H9 (cell line): Measurements from ENCODE around the gene NHSL2. TPM values are rescaled to one million over a fixed set of nuclear protein-coding genes. Genes with fewer than 3 reads are reported as not detected.

Experiments
- DNase-seq: peaks from one replicate; pipeline ENCODE4 v3.0.0-alpha.2; 2017
- H2AFZ ChIP-seq: one replicate; pipeline ENCODE4 v1.6.1; 2013; ENCODE audit warnings: mild to moderate bottlenecking, low read length, control low read depth, moderate library complexity
- H2AK5ac ChIP-seq: 2 replicates; pipeline ENCODE4 v1.6.1; 2013; ENCODE audit warnings: low read length, control low read depth, mixed read lengths; ENCODE audit not compliant: insufficient read length
- H2BK120ac ChIP-seq: one replicate; pipeline ENCODE4 v1.6.1; 2013; ENCODE audit warnings: low read depth, mild to moderate bottlenecking, low read length, control low read depth, inconsistent platforms; ENCODE audit not compliant: poor library complexity, severe bottlenecking
- H2BK12ac ChIP-seq: 2 replicates; pipeline ENCODE4 v1.6.1; 2013; ENCODE audit warnings: low read length, control low read depth, mixed read lengths, low read depth; ENCODE audit not compliant: insufficient read length
- H2BK15ac ChIP-seq: 2 replicates; pipeline ENCODE4 v1.6.1; 2013; ENCODE audit warnings: low read depth, low read length, control low read depth
- H2BK20ac ChIP-seq: one replicate; pipeline ENCODE4 v1.6.1; 2013; ENCODE audit warnings: low read depth, mild to moderate bottlenecking, low read length, control low read depth, inconsistent platforms; ENCODE audit not compliant: poor library complexity, severe bottlenecking
- H2BK5ac ChIP-seq: 2 replicates; pipeline ENCODE4 v1.6.1; 2013; ENCODE audit warnings: low read length, control low read depth, mixed read lengths; ENCODE audit not compliant: insufficient read length
- H3K14ac ChIP-seq: 2 replicates; pipeline ENCODE4 v1.6.1; 2013; ENCODE audit warnings: low read length, control low read depth; ENCODE audit not compliant: insufficient read depth
- H3K18ac ChIP-seq: 2 replicates; pipeline ENCODE4 v1.6.1; 2013; ENCODE audit warnings: low read depth, mild to moderate bottlenecking, mixed read lengths, low read length, control low read depth; ENCODE audit not compliant: insufficient read length
- H3K23ac ChIP-seq: 2 replicates; pipeline ENCODE4 v1.6.1; 2013; ENCODE audit warnings: low read length, control low read depth, mixed read lengths, low read depth; ENCODE audit not compliant: insufficient read length
- H3K23me2 ChIP-seq: 2 replicates; pipeline ENCODE4 v1.6.1; 2013; ENCODE audit warnings: low read depth, mild to moderate bottlenecking, mixed read lengths, low read length, control low read depth; ENCODE audit not compliant: insufficient read length, poor library complexity, severe bottlenecking
- H3K27ac ChIP-seq: 2 replicates; pipeline ENCODE4 v1.5.1; 2013; ENCODE audit warnings: low read length, control low read depth, mixed read lengths, low read depth; ENCODE audit not compliant: insufficient read length
- H3K27me3 ChIP-seq: 2 replicates; pipeline ENCODE4 v1.6.1; 2013; ENCODE audit warnings: low read length, control low read depth, inconsistent platforms; ENCODE audit not compliant: insufficient read depth
- H3K4ac ChIP-seq: 2 replicates; pipeline ENCODE4 v1.6.1; 2013; ENCODE audit warnings: low read depth, mild to moderate bottlenecking, control low read depth, inconsistent platforms, low read length, moderate library complexity
- H3K4me1 ChIP-seq: 2 replicates; pipeline ENCODE4 v1.6.1; 2013; ENCODE audit warnings: low read length, control low read depth, inconsistent platforms; ENCODE audit not compliant: insufficient read depth
- H3K4me2 ChIP-seq: 2 replicates; pipeline ENCODE4 v1.6.1; 2013; ENCODE audit warnings: low read length, control low read depth, mixed read lengths; ENCODE audit not compliant: insufficient read length, insufficient read depth
- H3K56ac ChIP-seq: 2 replicates; pipeline ENCODE4 v1.6.1; 2013; ENCODE audit warnings: low read depth, mild to moderate bottlenecking, mixed read lengths, low read length, control low read depth; ENCODE audit not compliant: insufficient read length
- H3K79me1 ChIP-seq: 2 replicates; pipeline ENCODE4 v1.6.1; 2013; ENCODE audit warnings: low read depth, mild to moderate bottlenecking, moderate library complexity, low read length, control low read depth, inconsistent platforms; ENCODE audit not compliant: insufficient read depth, poor library complexity, severe bottlenecking
- H3K79me2 ChIP-seq: 2 replicates; pipeline ENCODE4 v1.6.1; 2013; ENCODE audit warnings: low read length, control low read depth, inconsistent platforms; ENCODE audit not compliant: insufficient read depth
- H3K9ac ChIP-seq: 2 replicates; pipeline ENCODE4 v1.6.1; 2013; ENCODE audit warnings: low read length, control low read depth, mixed read lengths; ENCODE audit not compliant: insufficient read length; ENCODE audit errors: extremely low read depth
- H3K9me3 ChIP-seq: one replicate; pipeline ENCODE4 v1.6.1; 2013; ENCODE audit warnings: low read depth, low read length, inconsistent platforms; ENCODE audit not compliant: control insufficient read depth
- H3T11ph ChIP-seq: one replicate; pipeline ENCODE4 v1.6.1; 2013; ENCODE audit warnings: mild to moderate bottlenecking, low read length, control low read depth, inconsistent platforms
- H4K20me1 ChIP-seq: one replicate; pipeline ENCODE4 v1.6.1; 2013; ENCODE audit not compliant: control insufficient read depth, insufficient read length, insufficient read depth
- H4K5ac ChIP-seq: 2 replicates; pipeline ENCODE4 v1.6.1; 2013; ENCODE audit warnings: low read depth, mild to moderate bottlenecking, mixed read lengths, low read length, control low read depth; ENCODE audit not compliant: insufficient read length
- H4K8ac ChIP-seq: replicated peaks from 2 replicates; pipeline ENCODE4 v1.6.1; 2013; ENCODE audit warnings: low read length, control low read depth, mixed read lengths, low read depth; ENCODE audit not compliant: insufficient read length
- H4K91ac ChIP-seq: 2 replicates; pipeline ENCODE4 v1.6.1; 2013; ENCODE audit warnings: low read depth, mild to moderate bottlenecking, moderate library complexity, mixed read lengths, low read length, control low read depth; ENCODE audit not compliant: insufficient read length
- H3K27ac Mint-ChIP-seq, 3 experiments: 2 replicates in 2 of 3; 3 replicates in 1 of 3; pipeline ENCODE4 v1.8.0; 2020 to 2021; ENCODE audit warnings: mixed read lengths in 3 of 3, mild to moderate bottlenecking in 1 of 3, moderate library complexity in 1 of 3
- H3K27me3 Mint-ChIP-seq: 2 replicates; pipeline ENCODE4 v1.8.0; 2021; ENCODE audit warnings: low read depth, mild to moderate bottlenecking, moderate library complexity, mixed read lengths
- H3K36me3 Mint-ChIP-seq, 3 experiments: 2 replicates in 2 of 3; 3 replicates in 1 of 3; pipeline ENCODE4 v1.8.0; 2020 to 2021; ENCODE audit warnings: low read depth in 3 of 3, mixed read lengths in 3 of 3; ENCODE audit not compliant: insufficient read depth in 1 of 3
- H3K4me1 Mint-ChIP-seq, 2 experiments: 2 replicates each; pipeline ENCODE4 v1.8.0; 2020; ENCODE audit warnings: mixed read lengths in 2 of 2
- H3K4me3 Mint-ChIP-seq, 2 experiments: 2 replicates in 1 of 2; 3 replicates in 1 of 2; pipeline ENCODE4 v1.8.0; 2020 to 2021; ENCODE audit warnings: mild to moderate bottlenecking in 2 of 2, mixed read lengths in 2 of 2, moderate library complexity in 1 of 2
- H3K9me3 Mint-ChIP-seq, 2 experiments: 2 replicates in 1 of 2; 3 replicates in 1 of 2; pipeline ENCODE4 v1.8.0; 2020; ENCODE audit warnings: mild to moderate bottlenecking in 2 of 2, mixed read lengths in 2 of 2, moderate library complexity in 1 of 2
- WGBS: extraction: QIAGEN DNeasy Blood & Tissue Kit; methylation state at CpG from one replicate; pipeline ENCODE4 v1.1.7; 2013; ENCODE audit warnings: missing lambda C conversion rate, low lambda C conversion rate, mixed read lengths; ENCODE audit not compliant: insufficient read length; ENCODE audit errors: extremely low coverage; 5-methylcytosine and 5-hydroxymethylcytosine counted together
- total RNA-seq: library from RNA; stranded (reverse); gene quantifications from 2 replicates; pipeline ENCODE4 v1.2.1, GENCODE V29; 2021
- TF ChIP-seq, protein P1 (sequence below): fragments of 200-600 bp; sonication (generic); conservative IDR thresholded peaks from 3 replicates; pipeline ENCODE4 v1.8.0; 2021; ENCODE audit warnings: antibody characterized with exemption, mild to moderate bottlenecking

The NHSL2 gene
- total RNA-seq, 1 experiment from 2014 or later = 6.4 TPM

DNA sequence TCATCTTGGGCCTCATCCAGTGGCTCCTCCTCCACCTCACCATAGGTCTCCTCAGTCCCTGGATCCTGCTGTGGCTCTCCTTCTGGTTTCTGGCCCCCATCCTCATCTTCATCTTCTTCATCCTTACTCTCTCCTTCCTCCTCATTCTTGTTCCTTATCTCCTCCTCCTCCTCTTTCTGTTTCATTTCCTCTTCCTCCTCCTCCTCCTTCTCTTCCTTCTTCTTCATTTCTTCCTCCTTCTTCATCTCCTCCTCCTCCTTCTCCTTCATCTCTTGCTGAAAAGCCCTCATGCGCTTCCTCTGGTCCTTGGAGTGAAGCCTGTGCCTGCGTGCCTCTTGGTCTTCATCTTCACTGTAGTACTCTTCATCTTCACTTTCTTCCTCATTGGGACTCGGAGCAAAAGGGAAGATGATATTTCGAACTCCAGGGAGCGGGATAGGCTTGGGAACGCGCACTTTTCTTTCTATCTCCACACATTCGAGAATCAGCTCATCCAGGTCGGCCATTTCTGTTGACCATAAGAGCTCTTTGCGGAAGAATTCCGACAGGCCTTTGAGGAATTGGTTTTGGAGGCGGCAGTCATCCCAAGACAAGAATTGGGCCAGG is 219.6 kb downstream of the NHSL2 start:
- H3K27ac ChIP-seq = no peak overlapping the region
- H2BK20ac ChIP-seq = no peak overlapping the region
- H4K91ac ChIP-seq = no peak overlapping the region
- H2BK12ac ChIP-seq = no peak overlapping the region
- peaks cover 15 to 18% of the 10 kb centered on the region in 2 experiments for H3K4me1 Mint-ChIP-seq
- no peak overlapping the region for H3K18ac ChIP-seq
- WGBS = no CpG with 5 or more reads among the region's 12 CpGs
- H3K14ac ChIP-seq = no peak overlapping the region
- no peak overlapping the region for H3K9ac ChIP-seq
- no peak overlapping the region for H2BK120ac ChIP-seq
- H3K36me3 Mint-ChIP-seq = peaks cover 26 to 34% (median 28%) of the 10 kb centered on the region in 3 experiments
- no peaks in the 10 kb centered on the region for H3K23me2 ChIP-seq
- no peak overlapping the region for H3K27ac Mint-ChIP-seq
- H2BK5ac ChIP-seq = no peak overlapping the region
- peaks cover 74 to 79% of the 10 kb centered on the region in 2 experiments for H3K9me3 Mint-ChIP-seq
- no peak for DNase-seq
- no peaks in the 10 kb centered on the region; the same call in 1 of the 2 replicates for H3K4me1 ChIP-seq
- no peak overlapping the region for H3K23ac ChIP-seq
- TF ChIP-seq, protein P1, sequence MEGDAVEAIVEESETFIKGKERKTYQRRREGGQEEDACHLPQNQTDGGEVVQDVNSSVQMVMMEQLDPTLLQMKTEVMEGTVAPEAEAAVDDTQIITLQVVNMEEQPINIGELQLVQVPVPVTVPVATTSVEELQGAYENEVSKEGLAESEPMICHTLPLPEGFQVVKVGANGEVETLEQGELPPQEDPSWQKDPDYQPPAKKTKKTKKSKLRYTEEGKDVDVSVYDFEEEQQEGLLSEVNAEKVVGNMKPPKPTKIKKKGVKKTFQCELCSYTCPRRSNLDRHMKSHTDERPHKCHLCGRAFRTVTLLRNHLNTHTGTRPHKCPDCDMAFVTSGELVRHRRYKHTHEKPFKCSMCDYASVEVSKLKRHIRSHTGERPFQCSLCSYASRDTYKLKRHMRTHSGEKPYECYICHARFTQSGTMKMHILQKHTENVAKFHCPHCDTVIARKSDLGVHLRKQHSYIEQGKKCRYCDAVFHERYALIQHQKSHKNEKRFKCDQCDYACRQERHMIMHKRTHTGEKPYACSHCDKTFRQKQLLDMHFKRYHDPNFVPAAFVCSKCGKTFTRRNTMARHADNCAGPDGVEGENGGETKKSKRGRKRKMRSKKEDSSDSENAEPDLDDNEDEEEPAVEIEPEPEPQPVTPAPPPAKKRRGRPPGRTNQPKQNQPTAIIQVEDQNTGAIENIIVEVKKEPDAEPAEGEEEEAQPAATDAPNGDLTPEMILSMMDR = no peak
- no peak overlapping the region for H3K4ac ChIP-seq
- H4K8ac ChIP-seq = no peak overlapping the region
- H2BK15ac ChIP-seq = no peak overlapping the region
- H2AK5ac ChIP-seq = no peak overlapping the region
- no peak overlapping the region for H3T11ph ChIP-seq
- H3K27me3 ChIP-seq = peaks cover 13% of the 10 kb centered on the region; the same call in 1 of the 2 replicates
- peaks cover 74% of the 10 kb centered on the region for H3K27me3 Mint-ChIP-seq
- no peak overlapping the region for H3K56ac ChIP-seq
- H2AFZ ChIP-seq = no peak overlapping the region
- peak overlapping the region; percentile 73 for H3K4me2 ChIP-seq
- peak overlapping the region; percentile 52 to 75 for H3K4me3 Mint-ChIP-seq
- H3K79me2 ChIP-seq = no peaks in the 10 kb centered on the region
- no peaks in the 10 kb centered on the region for H3K79me1 ChIP-seq
- H4K5ac ChIP-seq = no peak overlapping the region
- H3K9me3 ChIP-seq = peaks cover 24% of the 10 kb centered on the region
- H4K20me1 ChIP-seq = no peaks in the 10 kb centered on the region
